Left lobe of liver (tissue), 2 donors: ENCODE data around the gene PTPRO. TPM values are rescaled to one million over a fixed set of nuclear protein-coding genes. Genes with fewer than 3 reads are reported as not detected.

Experiments used
- ATAC-seq: fragments of 200-7000 bp; cut with Tn5 transposase; one replicate; pipeline ENCODE4 v1.9.1; 2020; ENCODE audit warnings: mild to moderate bottlenecking, moderate library complexity
- DNase-seq: peaks from one replicate; pipeline ENCODE4 v3.0.0-alpha.2; 2020; ENCODE audit warnings: low spot score
- total RNA-seq: library from RNA; stranded (reverse); gene quantifications from one replicate; pipeline ENCODE4 v1.2.1, GENCODE V29; 2021
- donor health status: DM: no; HTN: no; CAD: no; lungs with moderate emphysema.
- donor health status: DM: no; HTN: yes; CAD: no.

Gene PTPRO
- total RNA-seq, 1 donor from 2014 or later, result 0.58 TPM

- ATAC-seq (no peak), DNase-seq (no peak)
These were observed 121.3 kb downstream of the PTPRO start for GRCh38 chr12:15443611-15444010.

- no peak for ATAC-seq
These were observed 122.2 kb downstream of the PTPRO start for GRCh38 chr12:15444523-15444922.

GRCh38 chr12:15446807-15447206 lies 124.5 kb downstream of the PTPRO start:
- no peak for DNase-seq
- ATAC-seq, result no peak

More at GRCh38 chr12:15444523-15444922, 122.2 kb downstream of the PTPRO start:
- DNase-seq, result no peak

GRCh38 chr12:15453613-15454012 lies 131.3 kb downstream of the PTPRO start:
- ATAC-seq (no peak), DNase-seq (no peak)

- ATAC-seq, result no peak
These were observed 135.7 kb downstream of the PTPRO start for GRCh38 chr12:15458008-15458407.

GRCh38 chr12:15468911-15469310 lies 146.6 kb downstream of the PTPRO start:
- DNase-seq (no peak), ATAC-seq (no peak)

More at GRCh38 chr12:15458008-15458407, 135.7 kb downstream of the PTPRO start:
- DNase-seq, result no peak

GRCh38 chr12:15469356-15469755 lies 147.0 kb downstream of the PTPRO start:
- ATAC-seq, result no peak
- DNase-seq, result no peak

GRCh38 chr12:15472036-15472435 lies 149.7 kb downstream of the PTPRO start:
- ATAC-seq (peak; percentile 10), DNase-seq (no peak)

- no peak for ATAC-seq
- no peak for DNase-seq
These were observed 152.5 kb downstream of the PTPRO start for GRCh38 chr12:15474766-15475165.

- ATAC-seq, result no peak
- no peak for DNase-seq
These were observed 155.5 kb downstream of the PTPRO start for GRCh38 chr12:15477761-15478160.

- ATAC-seq, result no peak
- no peak for DNase-seq
These were observed 159.5 kb downstream of the PTPRO start for GRCh38 chr12:15481846-15482245.

- ATAC-seq (no peak), DNase-seq (no peak)
These were observed 163.2 kb downstream of the PTPRO start for GRCh38 chr12:15485466-15485865.

GRCh38 chr12:15486859-15487258 lies 164.6 kb downstream of the PTPRO start:
- ATAC-seq (no peak), DNase-seq (no peak)

GRCh38 chr12:15488481-15488880 lies 166.2 kb downstream of the PTPRO start:
- DNase-seq (no peak), ATAC-seq (no peak)

- no peak for DNase-seq
These were observed 172.2 kb downstream of the PTPRO start for GRCh38 chr12:15494329-15495046.

GRCh38 chr12:15495746-15496145 lies 173.4 kb downstream of the PTPRO start:
- ATAC-seq, result no peak
- no peak for DNase-seq

More at GRCh38 chr12:15494329-15495046, 172.2 kb downstream of the PTPRO start:
- no peak for ATAC-seq

GRCh38 chr12:15496738-15497137 lies 174.4 kb downstream of the PTPRO start:
- DNase-seq (no peak), ATAC-seq (no peak)

GRCh38 chr12:15497671-15498292 lies 175.5 kb downstream of the PTPRO start:
- ATAC-seq, result no peak
- DNase-seq, result no peak

GRCh38 chr12:15502211-15502610 lies 179.9 kb downstream of the PTPRO start:
- DNase-seq (no peak), ATAC-seq (no peak)

- DNase-seq (no peak), ATAC-seq (no peak)
These were observed 183.3 kb downstream of the PTPRO start for GRCh38 chr12:15505616-15506015.

- DNase-seq (no peak), ATAC-seq (no peak)
These were observed 192.7 kb downstream of the PTPRO start for GRCh38 chr12:15515010-15515409.

GRCh38 chr12:15520083-15520482 lies 197.8 kb downstream of the PTPRO start:
- no peak for DNase-seq
- ATAC-seq, result no peak

GRCh38 chr12:15520844-15521243 lies 198.5 kb downstream of the PTPRO start:
- DNase-seq (no peak), ATAC-seq (no peak)
